Hepatocyte (in vitro differentiated cells): Measurements from ENCODE around the gene RASD2. TPM values are rescaled to one million over a fixed set of nuclear protein-coding genes. Genes with fewer than 3 reads are reported as not detected.

ENCODE experiments used
- DNase-seq: peaks from one replicate; pipeline ENCODE4 v3.0.0-alpha.2; 2016; ENCODE audit warnings: low spot score
- H2AFZ ChIP-seq: fragments of 200-600 bp; sonication (generic); 2 replicates; pipeline ENCODE4 v1.6.0; 2016; ENCODE audit warnings: antibody characterized with exemption, mild to moderate bottlenecking
- H3K27ac ChIP-seq: fragments of 200-600 bp; sonication (generic); 2 replicates; pipeline ENCODE4 v1.5.1; 2016; ENCODE audit warnings: mild to moderate bottlenecking
- H3K27me3 ChIP-seq: fragments of 200-600 bp; sonication (generic); 2 replicates; pipeline ENCODE4 v1.6.1; 2016
- H3K36me3 ChIP-seq: fragments of 200-600 bp; sonication (generic); replicated peaks from 2 replicates; pipeline ENCODE4 v1.5.1; 2016; ENCODE audit warnings: low read depth; ENCODE audit not compliant: insufficient read depth
- H3K4me1 ChIP-seq: fragments of 200-600 bp; sonication (generic); 2 replicates; pipeline ENCODE4 v1.5.1; 2016; ENCODE audit warnings: mild to moderate bottlenecking, moderate library complexity; ENCODE audit not compliant: insufficient read depth
- H3K4me2 ChIP-seq: fragments of 200-600 bp; sonication (generic); 2 replicates; pipeline ENCODE4 v1.6.0; 2016
- H3K4me3 ChIP-seq: fragments of 200-600 bp; sonication (generic); 2 replicates; pipeline ENCODE4 v1.5.1; 2016; ENCODE audit warnings: mild to moderate bottlenecking
- H3K79me2 ChIP-seq: fragments of 200-600 bp; sonication (generic); 2 replicates; pipeline ENCODE4 v1.6.0; 2017; ENCODE audit warnings: mild to moderate bottlenecking
- H3K9me2 ChIP-seq: fragments of 200-600 bp; sonication (generic); replicated peaks from 2 replicates; pipeline ENCODE4 v1.6.0; 2017; ENCODE audit warnings: mild to moderate bottlenecking; ENCODE audit not compliant: insufficient read depth
- H3K9me3 ChIP-seq: fragments of 200-600 bp; sonication (generic); 2 replicates; pipeline ENCODE4 v1.5.1; 2016; ENCODE audit warnings: low read depth, mild to moderate bottlenecking
- H4K20me1 ChIP-seq: fragments of 200-600 bp; sonication (generic); 2 replicates; pipeline ENCODE4 v1.6.0; 2016; ENCODE audit warnings: mild to moderate bottlenecking; ENCODE audit not compliant: insufficient read depth, poor library complexity, severe bottlenecking
- EZH2 ChIP-seq: fragments of 200-600 bp; sonication (generic); IDR thresholded peaks from 2 replicates; pipeline ENCODE4 v1.6.1; 2016; ENCODE audit warnings: antibody characterized with exemption, mild to moderate bottlenecking, borderline replicate concordance
- EZH2phosphoT487 ChIP-seq: fragments of 200-600 bp; sonication (generic); IDR thresholded peaks from one replicate; pipeline ENCODE4 v1.6.1; 2018; ENCODE audit warnings: antibody characterized with exemption, mild to moderate bottlenecking, low read depth, moderate library complexity; ENCODE audit not compliant: unreplicated experiment, severe bottlenecking
- WGBS: methylation state at CpG from one replicate; pipeline ENCODE4 v1.1.6; 2016; ENCODE audit warnings: low lambda C conversion rate; ENCODE audit errors: missing lambda C conversion rate; 5-methylcytosine and 5-hydroxymethylcytosine counted together
- polyA plus RNA-seq: library from polyadenylated mRNA; unstranded; fragments of >200 nt; fragmentation: Nextera tagmentation; extraction: Ambion mirVana; gene quantifications from 2 replicates; pipeline ENCODE4 v1.2.1, GENCODE V29; 2016
- total RNA-seq: library from RNA; depleted of rRNA; stranded (reverse); fragments of >200 nt; gene quantifications from 2 replicates; pipeline ENCODE4 v1.2.3, GENCODE V29; 2014
- TF ChIP-seq, protein P1 (sequence below): fragments of 200-600 bp; sonication (generic); IDR thresholded peaks from 2 replicates; pipeline ENCODE4 v1.5.1; 2016; ENCODE audit warnings: antibody characterized with exemption, mild to moderate bottlenecking; ENCODE audit not compliant: poor library complexity

The RASD2 gene
- total and polyA plus RNA-seq, 2 experiments from 2014 or later: 1.3 to 12.7 TPM

GRCh38 chr22:35576671-35577070 lies 36.0 kb downstream of the RASD2 start:
- H3K9me2 ChIP-seq: no peaks in the 10 kb centered on the region
- no peaks in the 10 kb centered on the region for H3K36me3 ChIP-seq
- no peaks in the 10 kb centered on the region for H3K79me2 ChIP-seq
- H3K4me2 ChIP-seq: no peak overlapping the region
- no peak for DNase-seq
- H3K4me3 ChIP-seq: no peak overlapping the region
- H3K4me1 ChIP-seq: no peaks in the 10 kb centered on the region
- H3K9me3 ChIP-seq: no peaks in the 10 kb centered on the region
- TF ChIP-seq EZH2: no peak
- no peak for TF ChIP-seq EZH2phosphoT487
- TF ChIP-seq, protein P1, sequence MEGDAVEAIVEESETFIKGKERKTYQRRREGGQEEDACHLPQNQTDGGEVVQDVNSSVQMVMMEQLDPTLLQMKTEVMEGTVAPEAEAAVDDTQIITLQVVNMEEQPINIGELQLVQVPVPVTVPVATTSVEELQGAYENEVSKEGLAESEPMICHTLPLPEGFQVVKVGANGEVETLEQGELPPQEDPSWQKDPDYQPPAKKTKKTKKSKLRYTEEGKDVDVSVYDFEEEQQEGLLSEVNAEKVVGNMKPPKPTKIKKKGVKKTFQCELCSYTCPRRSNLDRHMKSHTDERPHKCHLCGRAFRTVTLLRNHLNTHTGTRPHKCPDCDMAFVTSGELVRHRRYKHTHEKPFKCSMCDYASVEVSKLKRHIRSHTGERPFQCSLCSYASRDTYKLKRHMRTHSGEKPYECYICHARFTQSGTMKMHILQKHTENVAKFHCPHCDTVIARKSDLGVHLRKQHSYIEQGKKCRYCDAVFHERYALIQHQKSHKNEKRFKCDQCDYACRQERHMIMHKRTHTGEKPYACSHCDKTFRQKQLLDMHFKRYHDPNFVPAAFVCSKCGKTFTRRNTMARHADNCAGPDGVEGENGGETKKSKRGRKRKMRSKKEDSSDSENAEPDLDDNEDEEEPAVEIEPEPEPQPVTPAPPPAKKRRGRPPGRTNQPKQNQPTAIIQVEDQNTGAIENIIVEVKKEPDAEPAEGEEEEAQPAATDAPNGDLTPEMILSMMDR: no peak
- no peak overlapping the region for H2AFZ ChIP-seq
- no peak overlapping the region for H3K27ac ChIP-seq
- WGBS: 91% methylated on average over 8 of the region's 8 CpGs
- H3K27me3 ChIP-seq: no peaks in the 10 kb centered on the region
- no peaks in the 10 kb centered on the region for H4K20me1 ChIP-seq

DNA sequence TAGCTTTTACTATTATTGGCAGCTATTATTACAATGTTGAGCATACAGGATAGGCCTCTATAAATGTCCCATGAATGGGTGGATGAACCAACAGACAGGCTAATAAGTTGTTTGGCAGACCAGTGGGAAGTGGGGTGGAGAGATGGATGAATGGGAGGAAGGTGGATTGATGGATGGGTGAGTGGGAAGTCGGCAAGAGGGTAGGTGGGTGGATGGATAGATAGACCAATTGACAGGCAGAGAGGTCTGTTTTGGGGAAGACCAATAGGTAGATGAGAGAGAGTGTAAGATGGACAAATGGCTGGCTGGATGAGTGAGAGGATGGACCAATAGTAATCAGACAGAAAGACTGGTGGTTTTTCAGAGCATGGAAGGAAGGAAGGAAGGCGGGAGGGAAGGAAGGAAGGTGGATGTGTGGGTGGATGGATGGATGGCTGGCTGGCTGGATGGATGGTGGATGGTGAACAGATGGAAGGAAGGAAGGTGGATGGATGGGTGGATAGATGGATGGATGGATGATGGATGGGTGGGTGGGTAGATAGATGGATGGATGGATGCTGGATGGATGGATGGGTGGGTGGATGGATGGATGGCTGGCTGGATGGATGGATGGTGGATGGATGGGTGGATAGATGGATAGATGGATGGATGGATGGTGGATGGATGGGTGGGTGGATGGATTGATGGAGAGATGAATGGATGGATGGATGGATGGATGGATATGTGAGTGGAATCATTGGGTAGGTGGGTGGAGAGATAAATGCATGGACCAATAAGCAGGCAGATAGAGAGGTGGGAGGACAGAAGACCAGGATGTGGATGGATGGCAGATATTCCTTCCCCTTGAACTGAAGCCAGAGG lies 37.4 kb downstream of the RASD2 start:
- no peak for TF ChIP-seq EZH2phosphoT487
- TF ChIP-seq, protein P1: no peak
- H3K9me3 ChIP-seq: no peaks in the 10 kb centered on the region
- no peaks in the 10 kb centered on the region for H4K20me1 ChIP-seq
- no peaks in the 10 kb centered on the region for H3K27me3 ChIP-seq
- no peak for DNase-seq
- H3K36me3 ChIP-seq: no peaks in the 10 kb centered on the region
- no peak overlapping the region for H2AFZ ChIP-seq
- H3K79me2 ChIP-seq: no peaks in the 10 kb centered on the region
- H3K4me1 ChIP-seq: no peaks in the 10 kb centered on the region
- no peak overlapping the region for H3K27ac ChIP-seq
- H3K9me2 ChIP-seq: no peaks in the 10 kb centered on the region
- H3K4me2 ChIP-seq: no peak overlapping the region
- WGBS: 75% methylated on average over 2 of the region's 2 CpGs
- H3K4me3 ChIP-seq: no peak overlapping the region

- Histone ChIP-seq H3K9me2 (no peaks in the 10 kb centered on the region), H4K20me1 (no peaks in the 10 kb centered on the region), H3K4me2 (no peak overlapping the region), H2AFZ (no peak overlapping the region), H3K4me1 (no peaks in the 10 kb centered on the region), H3K79me2 (no peaks in the 10 kb centered on the region), H3K27ac (no peak overlapping the region), H3K27me3 (no peaks in the 10 kb centered on the region), H3K9me3 (no peaks in the 10 kb centered on the region), H3K4me3 (no peak overlapping the region), H3K36me3 (no peaks in the 10 kb centered on the region)
- WGBS: 91% methylated on average over 19 of the region's 19 CpGs
- TF ChIP-seq, protein P1: no peak
- no peak for TF ChIP-seq EZH2phosphoT487
- no peak for TF ChIP-seq EZH2
- DNase-seq: no peak
Measured at GRCh38 chr22:35578836-35579575, 38.4 kb downstream of the RASD2 start.
